ENCODE measurements around the gene SLC1A2. TPM values are rescaled to one million over a fixed set of nuclear protein-coding genes. Genes with fewer than 3 reads are reported as not detected.

Gene SLC1A2
- total and polyA plus RNA-seq, 2 of the 4 experiments (the other 2 are of a cell fraction): 0.15 to 0.54 TPM

- no peak for TF ChIP-seq MAFK (IDR thresholded peaks at IDR 0.05; ENCODE audit: low read depth, low read length)
- no peak for TF ChIP-seq POLR2A (IDR thresholded peaks at IDR 0.05; ENCODE audit: low read depth, low read length)
Measured at GRCh38 chr11:35363854-35364780, 55.2 kb downstream of the SLC1A2 start (continued).

- dilution Hi-C loops (cut with HindIII; ENCODE audit: low sequenced_read_pairs, unreplicated experiment) (no loop called here), in situ Hi-C loops (cut with MboI; ENCODE audit: low sequenced_read_pairs) (no loop called here), intact Hi-C loops (cut with micrococcal nuclease) (no loop called here)
- POLR2A ChIA-PET (ENCODE audit: unreplicated experiment): no interaction called here
- no peak overlapping the region for H3K27ac ChIP-seq (ENCODE audit: insufficient read depth, low read length)
- peak overlapping the region; percentile 29 to 75; a peak in 2 of 4 replicates for H4K8ac ChIP-seq (ENCODE audit: low read depth in 2 of 2, low read length in 2 of 2)
- H2BK5ac ChIP-seq (ENCODE audit: low read depth, low read length, poor library complexity, severe bottlenecking): no peak overlapping the region
- no peaks in the 10 kb centered on the region for H3K36me3 ChIP-seq (ENCODE audit: control insufficient read depth, insufficient read depth, low read length)
- peaks cover 11% of the 10 kb centered on the region for H3K9me1 ChIP-seq (ENCODE audit: insufficient read depth, low read length)
- CTCF ChIA-PET: no interaction called here
- H3K23ac ChIP-seq (ENCODE audit: low read depth, low read length): 0 out of 2 replicates have a peak overlapping the region, but pooled peaks have one; percentile 52
- peak overlapping the region; percentile 88 for H2AK5ac ChIP-seq (ENCODE audit: low read depth, low read length)
- ATAC-seq (ENCODE audit: low read depth) (no peak), DNase-seq (no peak)
- no peaks in the 10 kb centered on the region; the same call in 1 of the 2 replicates for H3K9me3 ChIP-seq (ENCODE audit: control insufficient read depth, insufficient read depth, low read length)
- no peak overlapping the region for H3K56ac ChIP-seq (ENCODE audit: extremely low read depth, insufficient read depth, low read length)
- H3K4me2 ChIP-seq (ENCODE audit: low read depth, low read length): no peak overlapping the region
- H3K4me3 ChIP-seq (ENCODE audit: insufficient read depth, low read depth, low read length): no peak overlapping the region
- no CpG with 5 or more reads among the region's 5 CpGs for WGBS, 2 experiments (ENCODE audit: extremely low coverage in 2 of 2, insufficient read length in 1 of 2)
- H3K18ac ChIP-seq (ENCODE audit: low read depth, low read length): peak overlapping the region; percentile 68
- peak overlapping the region; percentile 89; the same call in 2 of the 3 replicates for H2BK15ac ChIP-seq (ENCODE audit: low read depth, low read length)
- peak overlapping the region; percentile 30 for H2AK9ac ChIP-seq (replicated peaks; ENCODE audit: low read depth, low read length, poor library complexity)
- H3K9ac ChIP-seq (ENCODE audit: low read depth, low read length): no peak overlapping the region
- no peaks in the 10 kb centered on the region for H3K27me3 ChIP-seq (ENCODE audit: control insufficient read depth, insufficient read depth, low read length)
- H2AFZ ChIP-seq (replicated peaks; ENCODE audit: low read length, poor library complexity): no peak overlapping the region
- no peaks in the 10 kb centered on the region for H3K79me1 ChIP-seq (ENCODE audit: low read depth in 1 of 2, low read length in 2 of 2)
- H4K20me1 ChIP-seq (ENCODE audit: insufficient read depth, low read length): no peaks in the 10 kb centered on the region
- H3K4me1 ChIP-seq (ENCODE audit: control insufficient read depth, insufficient read depth, low read length): peaks cover 22% of the 10 kb centered on the region
- H2BK20ac ChIP-seq (ENCODE audit: low read depth, low read length): peak overlapping the region; percentile 45
- peak overlapping the region; percentile 84 for H3K14ac ChIP-seq (replicated peaks; ENCODE audit: low read depth, low read length)
- peak overlapping the region; percentile 18; the same call in 1 of the 2 replicates for H4K5ac ChIP-seq (ENCODE audit: low read depth, low read length)
- H3K4ac ChIP-seq (ENCODE audit: low read depth, low read length): peak overlapping the region; percentile 53
- H2BK120ac ChIP-seq (ENCODE audit: low read depth, low read length): peak overlapping the region; percentile 28
- no TSS peak for BruUV-seq (replicated peaks)
- peak overlapping the region; percentile 84 for H4K91ac ChIP-seq (ENCODE audit: insufficient read depth, low read depth, low read length)
- TF ChIP-seq RFX5 (IDR thresholded peaks at IDR 0.05; ENCODE audit: low read depth, low read length) (no peak), POLR2A (IDR thresholded peaks at IDR 0.05; ENCODE audit: low read depth, low read length) (no peak), MXI1 (IDR thresholded peaks at IDR 0.05; ENCODE audit: borderline replicate concordance, low read depth, low read length) (no peak), MAZ (IDR thresholded peaks at IDR 0.05; ENCODE audit: borderline replicate concordance, low read depth, low read length) (no peak), USF2 (IDR thresholded peaks at IDR 0.05; ENCODE audit: low read depth, low read length) (no peak), CTCF (conservative IDR thresholded peaks at IDR 0.05; ENCODE audit: low read depth, low read length) (no peak), NFE2L2 (IDR thresholded peaks at IDR 0.05; ENCODE audit: low read depth, low read length) (no peak), CHD1 (IDR thresholded peaks at IDR 0.05; ENCODE audit: low read depth, low read length) (no peak), CEBPB (IDR thresholded peaks at IDR 0.05; ENCODE audit: low read depth, low read length) (no peak), RCOR1 (IDR thresholded peaks at IDR 0.05; ENCODE audit: insufficient replicate concordance, low read length) (no peak), BHLHE40 (IDR thresholded peaks at IDR 0.05; ENCODE audit: low read depth, low read length) (no peak), SMC3 (IDR thresholded peaks at IDR 0.05; ENCODE audit: low read depth, low read length) (no peak), MAFK (IDR thresholded peaks at IDR 0.05; ENCODE audit: low read depth, low read length) (no peak)
Measured at GRCh38 chr11:35363246-35363801, 56.0 kb downstream of the SLC1A2 start.

Data from IMR-90 (cell line).